ENCODE data around the gene RNF151.

The RNF151 gene

GRCh38 chr16:1982013-1982433 lies 15.4 kb downstream of the RNF151 start:
- Mint-ChIP-seq H3K4me3 (no peak overlapping the region), H3K4me1 (peaks cover 17% of the 10 kb centered on the region), H3K36me3 (ENCODE audit: low read depth) (peaks cover 12% of the 10 kb centered on the region), H3K27me3 (ENCODE audit: low read depth, poor library complexity) (peaks cover 64% of the 10 kb centered on the region), H3K9me3 (no peaks in the 10 kb centered on the region), H3K27ac (no peak overlapping the region)
- TF ChIP-seq CTCF (IDR thresholded peaks at IDR 0.05) = no peak
- no peak for DNase-seq

GRCh38 chr16:1982991-1983543 lies 16.4 kb downstream of the RNF151 start:
- no peak for TF ChIP-seq CTCF (IDR thresholded peaks at IDR 0.05)
- no peak for DNase-seq
- Mint-ChIP-seq H3K4me3 (peak overlapping the region; percentile 79), H3K36me3 (ENCODE audit: low read depth) (peaks cover 14% of the 10 kb centered on the region), H3K9me3 (no peaks in the 10 kb centered on the region), H3K27ac (peak overlapping the region; percentile 61), H3K4me1 (peaks cover 17% of the 10 kb centered on the region), H3K27me3 (ENCODE audit: low read depth, poor library complexity) (peaks cover 65% of the 10 kb centered on the region)

- peak; percentile 96 for DNase-seq
- H3K4me1 Mint-ChIP-seq = peaks cover 21% of the 10 kb centered on the region
- H3K27ac Mint-ChIP-seq = peak within 1 kb of the TSS; percentile 61
- peaks cover 14% of the 10 kb centered on the region for H3K36me3 Mint-ChIP-seq (ENCODE audit: low read depth)
- no peak for TF ChIP-seq CTCF (IDR thresholded peaks at IDR 0.05)
- H3K27me3 Mint-ChIP-seq (ENCODE audit: low read depth, poor library complexity) = peaks cover 65% of the 10 kb centered on the region
- peak within 1 kb of the TSS; percentile 89 for H3K4me3 Mint-ChIP-seq
- H3K9me3 Mint-ChIP-seq = no peaks in the 10 kb centered on the region
Observed at GRCh38 chr16:1983544-1984346, 17.1 kb downstream of the RNF151 start, which contains the start of gene GFER. Gene GFER, plus strand, starts transcription at chr16:1984193. Its CDS starts 26 bp downstream, at chr16:1984219.

GRCh38 chr16:1984347-1985225 lies 17.9 kb downstream of the RNF151 start:
- peak overlapping the region; percentile 89 for H3K4me3 Mint-ChIP-seq
- H3K9me3 Mint-ChIP-seq = no peaks in the 10 kb centered on the region
- peaks cover 14% of the 10 kb centered on the region for H3K36me3 Mint-ChIP-seq (ENCODE audit: low read depth)
- TF ChIP-seq CTCF (IDR thresholded peaks at IDR 0.05) = no peak
- peak overlapping the region; percentile 51 for H3K27ac Mint-ChIP-seq
- H3K4me1 Mint-ChIP-seq = peaks cover 26% of the 10 kb centered on the region
- peaks cover 68% of the 10 kb centered on the region for H3K27me3 Mint-ChIP-seq (ENCODE audit: low read depth, poor library complexity)
- no peak for DNase-seq

GRCh38 chr16:1985466-1986150 lies 19.0 kb downstream of the RNF151 start:
- peaks cover 63% of the 10 kb centered on the region for H3K27me3 Mint-ChIP-seq (ENCODE audit: low read depth, poor library complexity)
- peaks cover 26% of the 10 kb centered on the region for H3K4me1 Mint-ChIP-seq
- peak overlapping the region; percentile 89 for H3K4me3 Mint-ChIP-seq
- no peak overlapping the region for H3K27ac Mint-ChIP-seq
- TF ChIP-seq CTCF (IDR thresholded peaks at IDR 0.05) = no peak
- DNase-seq = no peak
- peaks cover 14% of the 10 kb centered on the region for H3K36me3 Mint-ChIP-seq (ENCODE audit: low read depth)
- H3K9me3 Mint-ChIP-seq = no peaks in the 10 kb centered on the region
